ENCODE results near the gene THSD7A. TPM values are rescaled to one million over a fixed set of nuclear protein-coding genes. Genes with fewer than 3 reads are reported as not detected.

The THSD7A gene
- polyA plus RNA-seq, 1 donor from 2014 or later, result 18.5 TPM

DNA sequence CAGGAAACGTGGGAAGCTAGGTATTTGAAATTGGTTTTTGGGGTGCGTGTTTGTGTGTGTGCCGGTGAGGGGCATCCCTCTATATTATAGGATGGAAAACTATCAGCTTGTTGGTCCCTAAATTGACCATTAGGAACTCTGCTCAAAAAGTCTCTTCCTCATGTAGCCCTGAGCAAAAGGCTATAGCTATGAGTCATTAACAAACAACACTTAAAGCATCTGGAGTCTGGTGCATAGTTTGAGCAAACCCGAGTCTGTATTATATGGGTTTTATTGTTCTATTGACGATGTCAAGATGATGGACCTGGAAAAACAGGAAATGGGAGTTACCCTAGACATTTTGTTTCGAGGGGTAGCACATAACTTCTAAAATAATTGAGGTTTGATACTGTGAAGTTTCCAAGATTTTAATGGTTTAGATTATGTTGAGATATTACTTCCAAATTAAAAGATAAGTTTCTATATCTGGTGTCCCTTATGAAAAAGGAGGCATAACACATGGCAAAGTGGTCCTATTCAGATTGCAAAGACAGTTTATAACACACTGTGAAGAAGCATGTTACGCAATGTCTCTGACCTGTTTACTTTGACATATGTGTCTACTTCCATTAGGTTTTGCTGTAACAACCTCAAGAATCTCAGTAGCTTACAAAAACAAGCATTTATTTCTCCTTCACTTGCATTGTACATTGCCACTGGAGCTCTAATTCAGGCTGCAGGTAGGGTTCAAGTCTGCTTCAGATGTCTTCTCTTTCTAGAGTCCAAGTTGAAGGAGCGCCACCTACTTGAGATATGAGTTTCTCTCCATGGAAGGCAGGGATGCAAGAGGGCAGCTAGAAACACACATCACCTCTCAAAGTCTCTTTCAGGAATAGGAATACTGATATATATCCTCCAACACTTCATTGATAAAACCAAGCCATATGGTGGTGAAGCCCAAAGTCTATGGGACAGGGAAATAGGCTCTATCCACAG, 500.6 kb downstream of the THSD7A start:
- Histone ChIP-seq H2AFZ (ENCODE audit: low read depth, low read length) (no peak overlapping the region), H3K36me3 (ENCODE audit: insufficient read depth, low read length) (no peaks in the 10 kb centered on the region), H3F3A (ENCODE audit: insufficient read depth, low read length, poor library complexity, severe bottlenecking) (no peaks in the 10 kb centered on the region), H3K4me2 (ENCODE audit: low read length) (no peak overlapping the region), H3K27ac (ENCODE audit: low read length) (no peak overlapping the region), H4K20me1 (ENCODE audit: insufficient read depth) (no peaks in the 10 kb centered on the region), H3K9ac (ENCODE audit: low read length) (no peak overlapping the region), H3K79me2 (replicated peaks; ENCODE audit: insufficient read depth, low read length) (no peaks in the 10 kb centered on the region), H3K4me3 (ENCODE audit: low read length) (no peak overlapping the region), H3K27me3 (ENCODE audit: insufficient read depth, low read depth, low read length) (no peaks in the 10 kb centered on the region), H3K9me3 (ENCODE audit: low read length) (no peaks in the 10 kb centered on the region), H3K9me2 (ENCODE audit: insufficient read depth, low read length) (no peaks in the 10 kb centered on the region)
- TF ChIP-seq EZH2 (IDR thresholded peaks at IDR 0.05; ENCODE audit: borderline replicate concordance, insufficient read depth, low read length, poor library complexity, severe bottlenecking), result no peak
- TF ChIP-seq, protein P1, sequence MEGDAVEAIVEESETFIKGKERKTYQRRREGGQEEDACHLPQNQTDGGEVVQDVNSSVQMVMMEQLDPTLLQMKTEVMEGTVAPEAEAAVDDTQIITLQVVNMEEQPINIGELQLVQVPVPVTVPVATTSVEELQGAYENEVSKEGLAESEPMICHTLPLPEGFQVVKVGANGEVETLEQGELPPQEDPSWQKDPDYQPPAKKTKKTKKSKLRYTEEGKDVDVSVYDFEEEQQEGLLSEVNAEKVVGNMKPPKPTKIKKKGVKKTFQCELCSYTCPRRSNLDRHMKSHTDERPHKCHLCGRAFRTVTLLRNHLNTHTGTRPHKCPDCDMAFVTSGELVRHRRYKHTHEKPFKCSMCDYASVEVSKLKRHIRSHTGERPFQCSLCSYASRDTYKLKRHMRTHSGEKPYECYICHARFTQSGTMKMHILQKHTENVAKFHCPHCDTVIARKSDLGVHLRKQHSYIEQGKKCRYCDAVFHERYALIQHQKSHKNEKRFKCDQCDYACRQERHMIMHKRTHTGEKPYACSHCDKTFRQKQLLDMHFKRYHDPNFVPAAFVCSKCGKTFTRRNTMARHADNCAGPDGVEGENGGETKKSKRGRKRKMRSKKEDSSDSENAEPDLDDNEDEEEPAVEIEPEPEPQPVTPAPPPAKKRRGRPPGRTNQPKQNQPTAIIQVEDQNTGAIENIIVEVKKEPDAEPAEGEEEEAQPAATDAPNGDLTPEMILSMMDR (IDR thresholded peaks at IDR 0.05; ENCODE audit: poor library complexity, severe bottlenecking), result no peak

- Histone ChIP-seq H4K20me1 (ENCODE audit: insufficient read depth) (no peaks in the 10 kb centered on the region), H3K4me3 (ENCODE audit: low read length) (no peak overlapping the region), H2AFZ (ENCODE audit: low read depth, low read length) (no peak overlapping the region), H3K27me3 (ENCODE audit: insufficient read depth, low read depth, low read length) (no peaks in the 10 kb centered on the region), H3K27ac (ENCODE audit: low read length) (no peak overlapping the region), H3K9me2 (ENCODE audit: insufficient read depth, low read length) (no peaks in the 10 kb centered on the region), H3K9ac (ENCODE audit: low read length) (no peak overlapping the region), H3F3A (ENCODE audit: insufficient read depth, low read length, poor library complexity, severe bottlenecking) (no peaks in the 10 kb centered on the region), H3K79me2 (replicated peaks; ENCODE audit: insufficient read depth, low read length) (no peaks in the 10 kb centered on the region), H3K9me3 (ENCODE audit: low read length) (no peaks in the 10 kb centered on the region), H3K4me2 (ENCODE audit: low read length) (no peak overlapping the region), H3K36me3 (ENCODE audit: insufficient read depth, low read length) (no peaks in the 10 kb centered on the region)
- TF ChIP-seq POLR2AphosphoS5 (IDR thresholded peaks at IDR 0.05), result no peak
- no peak for TF ChIP-seq TAF1 (IDR thresholded peaks at IDR 0.05; ENCODE audit: low read depth)
- TF ChIP-seq, protein P2, sequence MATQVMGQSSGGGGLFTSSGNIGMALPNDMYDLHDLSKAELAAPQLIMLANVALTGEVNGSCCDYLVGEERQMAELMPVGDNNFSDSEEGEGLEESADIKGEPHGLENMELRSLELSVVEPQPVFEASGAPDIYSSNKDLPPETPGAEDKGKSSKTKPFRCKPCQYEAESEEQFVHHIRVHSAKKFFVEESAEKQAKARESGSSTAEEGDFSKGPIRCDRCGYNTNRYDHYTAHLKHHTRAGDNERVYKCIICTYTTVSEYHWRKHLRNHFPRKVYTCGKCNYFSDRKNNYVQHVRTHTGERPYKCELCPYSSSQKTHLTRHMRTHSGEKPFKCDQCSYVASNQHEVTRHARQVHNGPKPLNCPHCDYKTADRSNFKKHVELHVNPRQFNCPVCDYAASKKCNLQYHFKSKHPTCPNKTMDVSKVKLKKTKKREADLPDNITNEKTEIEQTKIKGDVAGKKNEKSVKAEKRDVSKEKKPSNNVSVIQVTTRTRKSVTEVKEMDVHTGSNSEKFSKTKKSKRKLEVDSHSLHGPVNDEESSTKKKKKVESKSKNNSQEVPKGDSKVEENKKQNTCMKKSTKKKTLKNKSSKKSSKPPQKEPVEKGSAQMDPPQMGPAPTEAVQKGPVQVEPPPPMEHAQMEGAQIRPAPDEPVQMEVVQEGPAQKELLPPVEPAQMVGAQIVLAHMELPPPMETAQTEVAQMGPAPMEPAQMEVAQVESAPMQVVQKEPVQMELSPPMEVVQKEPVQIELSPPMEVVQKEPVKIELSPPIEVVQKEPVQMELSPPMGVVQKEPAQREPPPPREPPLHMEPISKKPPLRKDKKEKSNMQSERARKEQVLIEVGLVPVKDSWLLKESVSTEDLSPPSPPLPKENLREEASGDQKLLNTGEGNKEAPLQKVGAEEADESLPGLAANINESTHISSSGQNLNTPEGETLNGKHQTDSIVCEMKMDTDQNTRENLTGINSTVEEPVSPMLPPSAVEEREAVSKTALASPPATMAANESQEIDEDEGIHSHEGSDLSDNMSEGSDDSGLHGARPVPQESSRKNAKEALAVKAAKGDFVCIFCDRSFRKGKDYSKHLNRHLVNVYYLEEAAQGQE (IDR thresholded peaks at IDR 0.05; ENCODE audit: borderline replicate concordance), result no peak
- no peak for TF ChIP-seq SMC3 (conservative IDR thresholded peaks at IDR 0.05; ENCODE audit: poor library complexity)
- TF ChIP-seq EZH2 (IDR thresholded peaks at IDR 0.05; ENCODE audit: borderline replicate concordance, insufficient read depth, low read length, poor library complexity, severe bottlenecking), result no peak
- no peak for TF ChIP-seq MXI1 (conservative IDR thresholded peaks at IDR 0.05; ENCODE audit: poor library complexity, severe bottlenecking)
- TF ChIP-seq EP300 (conservative IDR thresholded peaks at IDR 0.05; ENCODE audit: poor library complexity, severe bottlenecking), result no peak
- TF ChIP-seq, protein P1 (IDR thresholded peaks at IDR 0.05; ENCODE audit: poor library complexity, severe bottlenecking), result no peak
- no peak for TF ChIP-seq RAD21 (conservative IDR thresholded peaks at IDR 0.05)
These were observed 501.3 kb downstream of the THSD7A start for GRCh38 chr7:11330717-11331116.
